ENCODE results near the gene SLC12A5.
"Not testable (repeated sequence)": the region's sequence is repeated elsewhere in the genome, so short reads cannot be mapped to it uniquely, and the experiment has no call there.

Gene SLC12A5

GRCh38 chr20:46088409-46089166, 59.6 kb downstream of the SLC12A5 start:
- Mint-ChIP-seq H3K9me3 (no peaks in the 10 kb centered on the region), H3K4me1 (peaks cover 56% of the 10 kb centered on the region), H3K4me3 (peak overlapping the region; percentile 89 to 90), H3K27ac (peak overlapping the region; percentile 90), H3K27me3 (no peaks in the 10 kb centered on the region)
- ATAC-seq (no peak), DNase-seq (no peak)

GRCh38 chr20:46089167-46089416, 60.1 kb downstream of the SLC12A5 start:
- H3K4me1 Mint-ChIP-seq = peaks cover 55% of the 10 kb centered on the region
- ATAC-seq = peak; percentile 68
- peak overlapping the region; percentile 90 to 92 for H3K27ac Mint-ChIP-seq
- H3K27me3 Mint-ChIP-seq = no peaks in the 10 kb centered on the region
- peak overlapping the region; percentile 89 to 90 for H3K4me3 Mint-ChIP-seq
- H3K9me3 Mint-ChIP-seq = no peaks in the 10 kb centered on the region
- no peak for DNase-seq

DNA sequence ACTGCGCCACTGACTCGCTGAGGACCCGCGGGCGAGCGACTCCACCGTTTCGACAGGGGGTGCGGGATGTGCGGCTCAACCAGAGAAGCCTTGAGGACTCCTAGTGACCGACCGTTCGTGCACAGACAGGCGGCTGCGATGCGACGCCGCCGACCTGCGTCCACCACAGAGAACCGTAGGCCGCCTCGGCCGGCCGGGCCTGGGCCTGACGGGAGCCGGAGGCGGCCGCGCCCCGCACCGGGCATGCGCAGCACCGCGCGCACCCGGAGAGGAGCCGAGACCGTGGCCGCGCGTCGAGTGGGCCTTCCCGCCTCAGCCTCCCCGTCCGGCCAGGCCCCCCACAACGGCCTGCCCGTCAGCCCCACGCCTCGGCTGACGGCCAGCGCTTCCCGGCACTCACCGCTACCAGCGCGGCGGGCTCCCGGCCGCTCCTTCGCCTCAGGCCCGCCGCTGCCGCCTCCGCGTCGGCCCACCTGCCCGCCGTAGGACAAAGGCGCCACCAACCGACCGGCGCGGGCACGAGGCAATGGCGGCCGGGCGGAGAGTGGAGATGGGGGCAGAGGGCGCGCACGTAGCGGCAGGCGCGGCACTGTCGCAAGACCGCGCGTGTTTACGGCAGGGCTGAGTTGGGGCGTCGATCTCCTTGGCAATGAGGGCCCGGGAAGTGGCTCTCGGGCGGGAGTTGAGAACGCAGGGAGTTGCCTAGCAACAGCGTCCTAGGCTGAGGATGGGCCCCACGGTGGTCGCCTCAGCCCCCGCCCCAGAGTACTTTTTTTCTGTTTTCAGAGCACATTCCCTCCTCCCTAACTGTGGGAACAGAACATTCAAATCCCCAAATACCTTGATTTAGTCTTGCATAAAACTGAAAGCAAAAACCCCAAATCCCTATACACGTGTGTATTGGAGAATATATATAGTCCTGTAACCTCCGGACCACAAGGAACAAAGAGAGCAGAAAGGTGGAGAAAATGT, 60.7 kb downstream of the SLC12A5 start, which contains the start of gene NCOA5:
TSS of gene NCOA5 (minus strand) at position 546 of the 972 bp plus-strand sequence. CDS start 10,538 bp downstream, outside the sequence.
- no peaks in the 10 kb centered on the region for H3K27me3 Mint-ChIP-seq
- H3K4me3 Mint-ChIP-seq = peak within 1 kb of the TSS; percentile 89 to 90
- peak within 1 kb of the TSS; percentile 90 to 92 for H3K27ac Mint-ChIP-seq
- peak; percentile 93 to 96 for DNase-seq
- H3K9me3 Mint-ChIP-seq = no peaks in the 10 kb centered on the region
- H3K4me1 Mint-ChIP-seq = peaks cover 49% of the 10 kb centered on the region
- peak; percentile 91 for ATAC-seq

DNA sequence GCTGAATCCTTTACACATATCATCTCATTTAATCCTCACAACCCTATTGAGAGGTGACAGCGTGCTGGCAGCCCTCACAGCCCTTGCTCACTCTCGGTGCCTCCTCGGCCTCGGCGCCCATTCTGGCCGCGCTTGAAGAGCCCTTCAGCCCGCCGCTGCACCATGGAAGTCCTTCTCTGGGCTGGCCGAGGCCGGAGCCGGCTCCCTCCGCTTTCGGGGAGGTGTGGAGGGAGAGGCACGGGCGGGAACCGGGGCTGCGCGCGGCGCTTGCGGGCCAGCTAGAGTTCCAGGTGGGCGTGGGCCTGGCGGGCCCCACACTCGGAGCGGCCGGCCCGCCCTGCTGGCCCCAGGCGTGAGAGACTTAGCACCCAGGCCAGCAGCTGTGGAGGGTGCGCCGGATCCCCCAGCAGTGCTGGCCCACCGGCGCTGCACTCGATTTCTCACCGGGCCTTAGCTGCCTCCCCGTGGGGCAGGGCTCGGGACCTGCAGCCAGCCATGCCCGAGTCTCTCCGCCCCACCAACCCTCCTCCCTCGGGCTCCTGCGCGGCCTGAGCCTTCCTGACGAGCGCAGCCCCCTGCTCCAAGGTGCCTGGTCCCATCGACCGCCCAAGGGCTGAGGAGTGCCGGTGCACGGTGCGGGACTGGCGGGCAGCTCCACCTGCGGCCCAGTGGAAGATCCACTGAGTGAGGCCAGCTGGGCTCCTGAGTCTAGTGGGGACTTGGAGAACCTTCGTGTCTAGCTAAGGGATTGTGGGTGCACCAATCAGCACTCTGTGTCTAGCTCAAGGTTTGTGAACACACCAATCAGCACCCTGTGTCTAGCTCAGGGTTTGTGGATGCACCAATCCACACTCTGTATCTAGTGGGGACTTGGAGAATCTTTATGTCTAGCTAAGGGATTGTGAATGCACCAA, 62.9 kb downstream of the SLC12A5 start:
- ATAC-seq, H3K27me3 Mint-ChIP-seq, H3K27ac Mint-ChIP-seq, H3K9me3 Mint-ChIP-seq, DNase-seq, H3K4me3 Mint-ChIP-seq: not testable (repeated sequence)
- H3K4me1 Mint-ChIP-seq = peaks cover 27% of the 10 kb centered on the region

- H3K27me3 Mint-ChIP-seq = peaks cover 5% of the 10 kb centered on the region
- no peak for DNase-seq
- H3K9me3 Mint-ChIP-seq = no peaks in the 10 kb centered on the region
- H3K4me3 Mint-ChIP-seq = no peak overlapping the region
- ATAC-seq = no peak
- H3K27ac Mint-ChIP-seq = no peak overlapping the region
- H3K4me1 Mint-ChIP-seq = peaks cover 11% of the 10 kb centered on the region
Measured at GRCh38 chr20:46093531-46093930, 64.5 kb downstream of the SLC12A5 start.

DNA sequence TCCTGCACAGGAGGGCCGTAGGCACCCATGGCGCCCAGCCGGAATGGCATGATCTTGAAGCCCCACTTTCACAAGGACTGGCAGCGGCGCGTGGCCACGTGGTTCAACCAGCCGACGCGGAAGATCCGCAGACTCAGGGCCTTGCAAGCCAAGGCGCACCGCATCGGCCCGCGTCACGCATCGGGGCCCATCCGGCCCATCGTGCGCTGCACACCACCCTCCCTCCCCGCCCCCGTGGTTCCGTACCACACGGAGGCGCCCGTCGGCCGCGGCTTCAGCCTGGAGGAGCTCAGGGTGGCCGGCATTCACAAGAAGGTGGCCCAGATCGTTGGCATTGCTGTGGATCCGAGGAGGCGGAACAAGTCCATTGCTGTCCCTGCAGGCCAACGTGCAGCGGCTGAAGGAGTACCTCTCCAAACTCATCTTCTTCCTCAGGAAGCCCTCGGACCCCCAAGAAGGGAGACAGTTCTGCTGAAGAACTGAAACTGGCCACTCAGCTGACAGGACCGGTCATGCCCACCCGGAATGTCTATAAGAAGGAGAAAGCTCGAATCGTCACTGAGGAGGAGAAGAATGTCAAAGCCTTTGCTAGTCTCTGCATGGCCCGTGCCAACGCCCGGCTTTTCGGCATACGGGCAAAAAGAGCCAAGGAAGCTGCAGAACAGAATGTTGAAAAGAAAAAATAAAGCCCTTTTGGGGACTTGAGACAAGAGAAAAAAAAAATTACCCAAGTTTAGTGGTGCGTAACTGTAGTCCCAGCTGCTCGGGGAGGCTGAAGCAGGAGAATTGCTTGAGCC, 70.7 kb downstream of the SLC12A5 start:
- DNase-seq (no peak), ATAC-seq (peak; percentile 57)
- H3K4me1 Mint-ChIP-seq = no peaks in the 10 kb centered on the region
- H3K27me3 Mint-ChIP-seq = peaks cover 55% of the 10 kb centered on the region
- H3K27ac Mint-ChIP-seq = no peak overlapping the region
- no peak overlapping the region for H3K4me3 Mint-ChIP-seq
- no peaks in the 10 kb centered on the region for H3K9me3 Mint-ChIP-seq

GRCh38 chr20:46100444-46100843, 71.4 kb downstream of the SLC12A5 start:
- H3K27me3 Mint-ChIP-seq = peaks cover 62% of the 10 kb centered on the region
- not testable (repeated sequence) for H3K27ac Mint-ChIP-seq, DNase-seq, H3K4me3 Mint-ChIP-seq, H3K4me1 Mint-ChIP-seq, H3K9me3 Mint-ChIP-seq, ATAC-seq

GRCh38 chr20:46100988-46101387, 72.0 kb downstream of the SLC12A5 start:
- H3K27me3 Mint-ChIP-seq = peaks cover 65% of the 10 kb centered on the region
- H3K4me3 Mint-ChIP-seq = no peak overlapping the region
- ATAC-seq (no peak), DNase-seq (no peak)
- H3K4me1 Mint-ChIP-seq = no peaks in the 10 kb centered on the region
- H3K27ac Mint-ChIP-seq = no peak overlapping the region
- H3K9me3 Mint-ChIP-seq = no peaks in the 10 kb centered on the region

GRCh38 chr20:46101957-46102356, 72.9 kb downstream of the SLC12A5 start:
- no peak overlapping the region for H3K27ac Mint-ChIP-seq
- no peaks in the 10 kb centered on the region for H3K9me3 Mint-ChIP-seq
- H3K4me1 Mint-ChIP-seq = no peaks in the 10 kb centered on the region
- ATAC-seq (no peak), DNase-seq (no peak)
- H3K27me3 Mint-ChIP-seq = peaks cover 72% of the 10 kb centered on the region
- H3K4me3 Mint-ChIP-seq = no peak overlapping the region

GRCh38 chr20:46102940-46103339, 73.9 kb downstream of the SLC12A5 start:
- Mint-ChIP-seq H3K9me3 (no peaks in the 10 kb centered on the region), H3K27me3 (peaks cover 80% of the 10 kb centered on the region), H3K4me3 (no peak overlapping the region), H3K4me1 (no peaks in the 10 kb centered on the region), H3K27ac (no peak overlapping the region)
- DNase-seq (no peak), ATAC-seq (no peak)

- peaks cover 82% of the 10 kb centered on the region for H3K27me3 Mint-ChIP-seq
- no peak for DNase-seq
- no peak for ATAC-seq
- no peak overlapping the region for H3K4me3 Mint-ChIP-seq
- no peaks in the 10 kb centered on the region for H3K9me3 Mint-ChIP-seq
- H3K27ac Mint-ChIP-seq = no peak overlapping the region
- H3K4me1 Mint-ChIP-seq = no peaks in the 10 kb centered on the region
Measured at GRCh38 chr20:46104262-46104661, 75.2 kb downstream of the SLC12A5 start.

- Mint-ChIP-seq H3K4me1 (peaks cover 9% of the 10 kb centered on the region), H3K4me3 (no peak overlapping the region), H3K9me3 (no peaks in the 10 kb centered on the region), H3K27me3 (peaks cover 57% of the 10 kb centered on the region), H3K27ac (no peak overlapping the region)
- ATAC-seq = no peak
- no peak for DNase-seq
Measured at GRCh38 chr20:46107061-46107460, 78.0 kb downstream of the SLC12A5 start.

DNA sequence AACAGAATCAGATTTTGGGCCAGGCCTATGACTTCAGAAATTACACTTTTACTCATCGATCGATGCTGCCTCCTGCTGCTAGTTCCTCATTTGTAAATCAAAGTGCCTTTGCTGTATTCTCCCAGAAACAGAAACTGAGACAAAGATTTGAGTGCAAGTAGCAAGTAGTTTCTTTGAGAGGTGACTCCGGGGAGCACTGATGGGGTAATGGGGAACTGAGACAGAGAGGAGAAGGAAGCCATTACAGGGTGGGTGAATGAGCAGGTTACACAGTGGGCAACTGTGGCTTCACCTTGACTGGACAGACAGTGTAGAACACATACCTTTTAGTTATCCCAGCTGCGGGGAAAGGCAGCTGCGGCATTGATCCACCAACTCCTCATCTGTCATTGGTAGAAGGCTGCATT, 79.4 kb downstream of the SLC12A5 start:
- no peak for ATAC-seq
- peaks cover 48% of the 10 kb centered on the region for H3K27me3 Mint-ChIP-seq
- no peaks in the 10 kb centered on the region for H3K9me3 Mint-ChIP-seq
- peaks cover 9% of the 10 kb centered on the region for H3K4me1 Mint-ChIP-seq
- H3K4me3 Mint-ChIP-seq = no peak overlapping the region
- H3K27ac Mint-ChIP-seq = no peak overlapping the region
- no peak for DNase-seq

- no peak overlapping the region for H3K4me3 Mint-ChIP-seq
- peaks cover 9% of the 10 kb centered on the region for H3K4me1 Mint-ChIP-seq
- DNase-seq = no peak
- H3K9me3 Mint-ChIP-seq = no peaks in the 10 kb centered on the region
- no peak for ATAC-seq
- peaks cover 53% of the 10 kb centered on the region for H3K27me3 Mint-ChIP-seq
- H3K27ac Mint-ChIP-seq = no peak overlapping the region
Measured at GRCh38 chr20:46108976-46109375, 80.0 kb downstream of the SLC12A5 start.
